ENCODE data around the gene CLUH. TPM values are rescaled to one million over a fixed set of nuclear protein-coding genes. Genes with fewer than 3 reads are reported as not detected.

CLUH gene
- polyA plus RNA-seq, 1 donor (not counting 4 experiments of a cell fraction or from before 2014, with no cell fraction given) = 24.0 TPM

GRCh38 chr17:2704890-2705248 is 6.7 kb downstream of the CLUH start:
- Histone ChIP-seq H3K9me1 (ENCODE audit: control insufficient read depth, extremely low read depth, insufficient read depth, low read length) (peaks cover 2% of the 10 kb centered on the region), H3K4me3 (ENCODE audit: control insufficient read depth in 2 of 3, extremely low read depth in 1 of 3, insufficient read depth in 2 of 3, low read depth in 1 of 3, low read length in 3 of 3) (no peak overlapping the region), H3K4me2 (ENCODE audit: control insufficient read depth, extremely low read depth, insufficient read depth, low read depth, low read length) (no peak overlapping the region), H3K9me3 (ENCODE audit: control insufficient read depth, low read depth, low read length) (no peaks in the 10 kb centered on the region), H3K36me3 (ENCODE audit: control insufficient read depth in 2 of 2, extremely low read depth in 1 of 2, insufficient read depth in 2 of 2, low read length in 2 of 2) (peaks cover 23 to 25% of the 10 kb centered on the region in 2 experiments), H3K27ac (ENCODE audit: control insufficient read depth, insufficient read depth, low read length) (no peak overlapping the region), H3K79me2 (ENCODE audit: control insufficient read depth, insufficient read depth, low read length) (peaks cover 67% of the 10 kb centered on the region), H2AFZ (ENCODE audit: control insufficient read depth, low read length) (no peak overlapping the region), H4K20me1 (ENCODE audit: control insufficient read depth, extremely low read depth, insufficient read depth, low read length) (peaks cover 50% of the 10 kb centered on the region), H3K4me1 (ENCODE audit: control insufficient read depth, extremely low read depth, insufficient read depth, low read length) (peaks cover 28% of the 10 kb centered on the region), H3K9ac (ENCODE audit: control insufficient read depth, extremely low read depth, insufficient read depth, low read length) (no peak overlapping the region), H3K27me3 (ENCODE audit: control insufficient read depth, extremely low read depth, insufficient read depth, low read length) (no peaks in the 10 kb centered on the region)
- dilution Hi-C loops (cut with MboI; ENCODE audit: extremely low pct_ligation_motif_present, low sequenced_read_pairs) = no loop called here
- FAIRE-seq = no peak
- TF ChIP-seq CTCF (optimal IDR thresholded peaks at IDR 0.05 in 1 of 3, IDR thresholded peaks at IDR 0.05 in 1 of 3, conservative IDR thresholded peaks at IDR 0.05 in 1 of 3; ENCODE audit: extremely low read depth in 1 of 3, insufficient read depth in 2 of 3, low read length in 3 of 3) = no peak
- no peak for DNase-seq (ENCODE audit: low read depth, low spot score)

- no peak overlapping the region for H3K27ac ChIP-seq (ENCODE audit: control insufficient read depth, insufficient read depth, low read length)
- H3K4me2 ChIP-seq (ENCODE audit: control insufficient read depth, extremely low read depth, insufficient read depth, low read depth, low read length) = no peak overlapping the region
- no peak overlapping the region for H3K4me3 ChIP-seq (ENCODE audit: control insufficient read depth in 2 of 3, extremely low read depth in 1 of 3, insufficient read depth in 2 of 3, low read depth in 1 of 3, low read length in 3 of 3)
- H3K4me1 ChIP-seq (ENCODE audit: control insufficient read depth, extremely low read depth, insufficient read depth, low read length) = peaks cover 22% of the 10 kb centered on the region
- no peaks in the 10 kb centered on the region for H3K9me3 ChIP-seq (ENCODE audit: control insufficient read depth, low read depth, low read length)
- H2AFZ ChIP-seq (ENCODE audit: control insufficient read depth, low read length) = no peak overlapping the region
- dilution Hi-C loops (cut with MboI; ENCODE audit: extremely low pct_ligation_motif_present, low sequenced_read_pairs) = no loop called here
- H3K36me3 ChIP-seq (ENCODE audit: control insufficient read depth in 2 of 2, extremely low read depth in 1 of 2, insufficient read depth in 2 of 2, low read length in 2 of 2) = peaks cover 23 to 25% of the 10 kb centered on the region in 2 experiments
- H3K9me1 ChIP-seq (ENCODE audit: control insufficient read depth, extremely low read depth, insufficient read depth, low read length) = peaks cover 2% of the 10 kb centered on the region
- TF ChIP-seq EZH2 (IDR thresholded peaks at IDR 0.05; ENCODE audit: low read length) = no peak
- no peak for TF ChIP-seq CTCF (optimal IDR thresholded peaks at IDR 0.05 in 1 of 3, IDR thresholded peaks at IDR 0.05 in 1 of 3, conservative IDR thresholded peaks at IDR 0.05 in 1 of 3; ENCODE audit: extremely low read depth in 1 of 3, insufficient read depth in 2 of 3, low read length in 3 of 3)
- H4K20me1 ChIP-seq (ENCODE audit: control insufficient read depth, extremely low read depth, insufficient read depth, low read length) = peaks cover 48% of the 10 kb centered on the region
- FAIRE-seq (no peak), DNase-seq (ENCODE audit: low read depth, low spot score) (no peak)
- no peak overlapping the region for H3K9ac ChIP-seq (ENCODE audit: control insufficient read depth, extremely low read depth, insufficient read depth, low read length)
- no peaks in the 10 kb centered on the region for H3K27me3 ChIP-seq (ENCODE audit: control insufficient read depth, extremely low read depth, insufficient read depth, low read length)
- H3K79me2 ChIP-seq (ENCODE audit: control insufficient read depth, insufficient read depth, low read length) = peaks cover 61% of the 10 kb centered on the region
These were observed 7.3 kb downstream of the CLUH start for GRCh38 chr17:2704031-2704889.

Measured in keratinocyte (primary cell).